HG02885 (cell line): ENCODE measurements around the gene SCT.
A peak's percentile ranks its signal among the peaks of the same experiment; 100 is the strongest.

ENCODE experiments used
- ATAC-seq: cut with Tn5 transposase; IDR thresholded peaks from one replicate; pipeline ENCODE4 v1.9.1; 2021; ENCODE audit warnings: mild to moderate bottlenecking; ENCODE audit not compliant: unreplicated experiment, poor library complexity

The SCT gene

DNA sequence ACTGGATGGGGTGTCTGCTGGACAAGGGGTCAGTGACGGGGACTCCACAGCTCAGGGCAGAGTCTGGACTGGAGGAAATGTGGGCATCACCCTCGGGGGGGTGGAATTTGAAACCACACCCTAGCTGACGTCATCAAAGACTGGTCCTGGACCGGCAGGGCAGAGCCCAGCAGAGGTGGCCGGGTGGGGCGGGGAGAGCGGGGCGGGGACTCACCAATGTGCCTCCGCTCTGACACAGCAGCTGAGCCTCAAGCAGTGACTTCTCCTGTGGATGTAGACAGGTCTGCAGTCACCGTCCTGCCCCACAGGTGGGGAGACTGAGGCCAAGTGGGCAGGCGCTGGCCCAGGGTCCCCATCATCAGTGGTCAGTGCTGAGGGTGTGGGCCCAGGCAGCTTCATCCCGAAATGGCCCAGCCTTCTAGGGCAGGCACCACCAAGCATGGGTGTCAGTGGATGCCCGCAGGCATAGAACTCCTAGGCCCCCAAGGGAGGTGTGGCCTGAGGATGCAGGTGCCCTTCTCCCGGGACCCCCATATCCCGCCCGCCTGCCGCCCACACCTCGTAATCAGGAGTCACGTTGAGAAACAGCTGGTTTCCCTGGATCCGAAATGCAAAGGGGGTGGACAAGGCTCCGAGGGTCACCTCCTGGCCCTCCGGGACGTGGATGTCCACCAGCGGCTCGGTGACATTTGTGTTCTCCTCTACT lies 2.8 kb downstream of the SCT start:
- ATAC-seq: no peak

GRCh38 chr11:623349-623869 lies 3.6 kb downstream of the SCT start:
- no peak for ATAC-seq

- no peak for ATAC-seq
Measured at GRCh38 chr11:621838-622237, 5.1 kb downstream of the SCT start.

- no peak for ATAC-seq
Measured at GRCh38 chr11:620935-621814, 5.8 kb downstream of the SCT start.

GRCh38 chr11:620201-620600 lies 6.8 kb downstream of the SCT start:
- no peak for ATAC-seq

DNA sequence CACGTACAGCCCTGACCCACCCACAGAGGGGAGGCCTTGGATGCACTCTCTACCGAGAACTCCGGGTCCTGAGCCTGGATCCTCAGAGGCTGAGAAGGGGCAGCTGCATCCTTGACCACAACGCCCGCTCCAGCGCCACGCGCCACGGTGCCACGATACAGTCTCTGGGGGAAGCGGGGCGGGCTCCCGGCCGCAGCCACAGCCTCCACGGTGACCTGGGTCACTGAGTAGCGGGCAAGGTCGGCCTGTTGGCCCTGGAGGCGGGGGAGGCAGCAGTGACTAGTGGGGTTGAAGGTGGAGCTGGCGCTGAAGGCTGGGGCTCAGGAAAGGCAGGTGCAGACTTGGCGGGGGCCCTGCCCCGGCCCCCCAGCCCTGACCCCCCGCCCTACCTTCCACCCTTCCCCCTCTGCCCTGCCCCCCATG lies 7.3 kb downstream of the SCT start:
- no peak for ATAC-seq

DNA sequence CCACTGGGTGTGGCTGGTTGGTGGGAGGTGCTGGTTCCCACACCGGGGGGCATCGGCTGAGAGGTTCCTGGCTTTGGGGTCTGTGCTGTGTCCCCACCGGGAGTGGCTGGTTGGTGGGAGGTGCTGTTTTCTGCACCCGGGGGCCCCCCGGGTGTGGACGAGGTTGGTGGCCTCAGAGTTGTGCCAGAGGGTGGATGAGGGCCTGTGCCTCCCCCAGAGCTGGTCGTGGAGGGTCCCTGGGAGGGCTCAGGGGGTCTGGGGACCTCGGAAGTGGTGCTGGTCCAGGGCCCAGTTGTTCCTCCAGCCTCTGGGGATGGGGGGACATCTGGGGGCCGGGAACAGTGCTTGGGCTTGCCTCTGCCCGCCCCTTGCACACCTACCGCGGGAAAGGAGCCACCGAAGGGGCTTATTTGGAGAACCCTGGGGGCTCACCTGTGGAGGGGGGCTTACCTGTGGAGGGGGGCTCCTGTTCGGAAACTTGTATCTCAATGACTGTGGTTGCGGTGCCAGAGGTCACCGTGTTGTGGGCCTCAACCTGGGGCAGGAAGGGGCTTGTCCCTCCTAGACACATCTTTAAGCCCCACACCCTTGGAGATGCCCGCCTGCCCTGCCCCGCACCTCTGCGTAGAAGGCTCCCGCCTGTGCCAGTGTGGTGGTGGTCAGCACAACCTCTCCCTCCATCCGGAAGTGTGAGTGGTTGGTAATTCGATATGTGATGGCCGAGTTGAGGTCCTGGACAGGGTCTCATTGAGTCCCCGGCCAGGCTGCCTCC lies 7.9 kb downstream of the SCT start:
- ATAC-seq: no peak

- ATAC-seq: no peak
Measured at GRCh38 chr11:617912-618682, 8.9 kb downstream of the SCT start.

DNA sequence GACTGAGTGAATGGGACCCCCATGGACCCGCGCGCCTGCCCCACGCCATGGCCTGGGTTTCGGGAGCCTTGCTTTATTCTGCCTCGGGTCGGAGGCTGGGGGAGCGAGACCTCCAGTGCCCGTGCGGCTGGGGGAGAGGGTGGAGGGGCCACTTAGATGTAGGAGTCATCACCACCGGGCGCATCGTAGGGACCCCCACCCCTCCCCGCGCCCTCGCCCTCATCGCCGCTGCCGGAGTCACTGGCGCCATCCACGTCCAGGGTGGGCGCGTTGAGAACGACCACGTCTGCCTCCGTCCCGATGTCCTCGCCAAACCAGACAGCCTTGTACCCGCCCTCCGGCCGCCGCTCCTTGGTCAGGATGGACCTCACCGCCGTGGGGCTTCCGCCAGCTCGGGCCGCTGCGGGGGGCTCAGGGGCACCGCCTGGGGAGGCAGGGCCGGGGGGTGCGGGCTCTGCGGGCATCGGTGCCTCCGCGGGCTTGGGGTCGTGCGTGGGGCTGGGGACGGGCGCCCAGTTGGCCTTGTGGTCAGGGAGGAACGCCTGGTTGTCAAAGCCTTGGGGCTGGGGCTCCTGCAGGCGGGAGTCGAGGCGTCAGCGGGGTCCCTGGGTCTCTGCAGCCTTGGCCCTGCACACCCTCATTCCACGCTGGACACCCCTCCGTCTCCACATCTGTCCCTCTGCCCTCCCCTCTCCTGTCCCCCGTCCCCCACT lies 9.6 kb downstream of the SCT start:
- ATAC-seq: no peak

DNA sequence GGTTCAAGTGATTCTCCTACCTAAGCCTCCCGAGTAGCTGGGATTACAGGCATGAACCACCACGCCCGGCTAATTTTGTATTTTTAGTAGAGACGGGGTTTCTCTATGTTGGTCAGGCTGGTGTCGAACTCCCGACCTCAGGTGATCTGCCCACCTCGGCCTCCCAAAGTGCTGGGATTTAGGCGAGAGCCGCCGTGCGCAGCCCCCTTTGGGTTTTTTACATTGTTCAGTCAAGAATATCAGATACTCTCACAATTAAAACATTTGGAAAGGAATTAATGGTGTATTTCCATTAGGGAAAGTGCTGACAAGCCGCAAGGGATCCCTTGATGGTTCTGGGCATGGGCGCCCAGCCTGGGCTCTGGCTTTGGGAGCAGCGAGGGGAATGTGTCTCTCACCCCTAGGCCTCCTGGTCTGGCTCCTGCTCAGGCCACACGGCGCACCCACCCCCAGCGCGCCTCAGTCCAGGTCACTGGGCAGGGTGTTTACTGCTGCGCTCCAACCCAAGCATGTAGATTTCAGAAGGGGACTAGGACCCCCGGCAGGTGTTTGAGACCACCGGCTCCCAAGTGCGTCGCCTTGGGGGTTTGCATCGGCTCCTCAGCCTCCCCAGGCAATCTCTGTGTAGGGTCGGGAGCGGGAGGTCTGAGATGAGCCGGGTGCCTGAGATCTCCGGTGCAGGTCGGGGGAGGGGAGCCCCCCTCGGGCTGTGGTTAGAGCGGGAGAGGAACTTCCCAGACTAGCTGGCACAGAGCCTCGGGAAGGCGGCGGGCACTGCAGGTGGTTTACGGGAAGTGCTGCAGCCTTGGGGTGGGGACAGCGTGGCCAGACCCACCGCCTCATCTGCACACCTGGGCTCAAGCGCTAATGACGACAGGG lies 10.4 kb downstream of the SCT start:
- ATAC-seq: no peak

- peak; percentile 76 for ATAC-seq
Measured at GRCh38 chr11:615504-616319, 11.3 kb downstream of the SCT start, which contains the start of gene IRF7. Gene IRF7, minus strand, starts transcription at chr11:615950. Its CDS starts 586 bp downstream, at chr11:615364.

- no peak for ATAC-seq
Measured at GRCh38 chr11:614623-615503, 12.1 kb downstream of the SCT start.

DNA sequence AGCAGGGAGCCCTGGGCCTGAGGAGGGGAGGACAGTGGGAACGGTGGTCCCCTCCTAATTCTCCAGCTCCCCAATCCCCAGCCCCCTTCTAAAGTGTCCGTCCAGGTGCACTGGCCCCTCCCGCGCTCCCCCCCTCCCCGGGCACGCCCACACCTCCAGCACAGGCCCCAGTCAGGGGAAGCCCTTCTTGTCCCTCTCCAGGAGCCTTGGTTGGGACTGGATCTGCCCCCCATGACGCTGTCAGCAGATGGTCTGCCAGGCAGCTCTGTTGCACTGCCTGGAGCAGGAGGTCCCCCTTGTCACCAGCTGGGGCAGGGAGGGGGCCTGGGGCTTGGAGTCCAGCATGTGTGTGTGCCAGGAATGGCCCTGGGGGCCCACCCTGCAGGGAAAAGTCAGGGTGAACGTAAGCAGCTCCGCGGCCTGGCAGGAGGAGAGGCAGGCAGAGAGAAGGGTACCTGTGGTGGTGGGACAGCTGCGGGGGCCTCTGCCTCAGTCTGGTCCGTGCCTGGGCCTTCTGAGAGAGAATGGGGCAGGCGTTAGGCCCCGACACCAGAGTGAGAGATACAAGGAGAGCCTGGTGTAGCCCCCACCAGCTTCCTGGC lies 12.9 kb downstream of the SCT start:
- ATAC-seq: no peak

- ATAC-seq: no peak
Measured at GRCh38 chr11:613369-613968, 13.5 kb downstream of the SCT start.

DNA sequence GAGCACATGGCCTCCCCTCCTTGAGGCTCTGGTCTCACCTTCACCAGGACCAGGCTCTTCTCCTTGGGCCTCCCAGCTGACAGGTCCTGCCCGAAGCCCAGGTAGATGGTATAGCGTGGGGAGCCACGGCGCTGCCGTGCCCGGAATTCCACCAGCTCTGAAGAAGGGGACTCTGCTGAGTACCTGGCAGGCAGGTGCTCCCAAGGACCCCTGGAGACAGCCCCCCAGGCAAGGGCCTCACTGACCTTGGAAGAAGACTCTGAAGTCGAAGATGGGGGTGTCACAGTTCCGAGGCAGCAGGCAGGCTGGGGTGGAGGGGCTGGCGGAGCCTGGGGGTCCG lies 14.1 kb downstream of the SCT start:
- ATAC-seq: no peak
